ENCODE results near the gene TH. TPM values are rescaled to one million over a fixed set of nuclear protein-coding genes. Genes with fewer than 3 reads are reported as not detected.

The TH gene
- not detected in 2 replicates for total RNA-seq (2014; rRNA removed)
- polyA plus RNA-seq (2012) = not detected

DNA sequence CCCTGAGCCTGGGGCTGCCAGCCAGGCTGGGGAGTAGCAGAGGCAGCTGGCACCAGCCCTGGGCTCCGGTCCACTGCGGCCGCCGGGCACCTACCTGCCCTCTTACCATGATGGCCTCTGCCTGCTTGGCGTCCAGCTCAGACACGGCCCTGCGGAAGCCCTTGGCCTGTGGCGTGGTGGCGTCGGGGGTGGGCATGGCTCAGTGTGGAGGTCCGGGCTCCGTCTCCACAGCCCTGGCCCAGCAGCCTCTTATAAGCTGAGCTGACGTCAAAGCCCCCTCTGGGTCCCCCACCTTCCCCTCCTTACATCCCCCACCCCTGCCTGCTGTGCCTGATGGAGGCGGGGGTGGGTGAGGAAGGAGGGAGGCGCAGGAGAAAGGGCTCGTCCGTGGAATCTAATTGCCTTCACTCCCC is at the start of gene TH:
TSS of gene TH (minus strand) at position 225 of the 413 bp plus-strand sequence. CDS start at position 196, 29 bp downstream.
- DNase-seq (ENCODE audit: low read depth) = no peak

- DNase-seq (ENCODE audit: low read depth) = no peak
These were observed 49.4 kb upstream of the TH start for GRCh38 chr11:2221024-2221423.

GRCh38 chr11:2220173-2220771 is 48.7 kb upstream of the TH start:
- no peak for DNase-seq (ENCODE audit: low read depth)

DNA sequence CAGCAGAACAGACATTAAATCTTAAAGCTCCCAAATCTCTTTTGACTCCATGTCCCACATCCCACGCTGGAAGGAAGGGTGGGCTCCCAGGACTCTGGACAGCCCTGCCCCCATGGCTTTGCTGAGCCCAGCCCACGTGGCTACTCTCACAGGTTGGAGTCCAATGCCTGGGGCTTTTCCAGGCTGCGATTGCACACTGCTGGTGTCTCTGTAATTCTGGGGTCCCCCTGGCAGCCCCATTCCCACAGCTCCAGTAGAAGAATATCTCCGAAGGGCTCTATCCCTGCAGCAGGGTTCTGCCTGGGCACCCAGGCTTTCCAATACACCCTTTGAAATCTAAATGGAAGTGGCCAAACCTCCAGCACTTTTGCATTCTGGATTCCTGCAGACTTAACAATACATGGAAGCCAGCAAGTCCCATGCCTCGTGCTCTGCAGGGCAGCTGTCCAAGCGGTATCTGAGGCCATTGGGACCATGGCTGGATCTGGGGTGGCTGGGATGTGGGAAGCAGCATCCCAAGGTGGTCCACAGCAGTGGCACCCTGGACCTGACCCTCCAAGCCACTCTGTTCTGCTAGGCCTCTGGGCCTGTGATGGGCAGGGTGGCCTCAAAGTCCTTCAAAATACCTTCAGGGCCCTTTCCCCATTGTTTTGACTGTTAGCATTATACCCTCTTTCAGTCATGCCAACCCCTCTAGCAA is 47.9 kb upstream of the TH start:
- no peak for DNase-seq (ENCODE audit: low read depth)

DNA sequence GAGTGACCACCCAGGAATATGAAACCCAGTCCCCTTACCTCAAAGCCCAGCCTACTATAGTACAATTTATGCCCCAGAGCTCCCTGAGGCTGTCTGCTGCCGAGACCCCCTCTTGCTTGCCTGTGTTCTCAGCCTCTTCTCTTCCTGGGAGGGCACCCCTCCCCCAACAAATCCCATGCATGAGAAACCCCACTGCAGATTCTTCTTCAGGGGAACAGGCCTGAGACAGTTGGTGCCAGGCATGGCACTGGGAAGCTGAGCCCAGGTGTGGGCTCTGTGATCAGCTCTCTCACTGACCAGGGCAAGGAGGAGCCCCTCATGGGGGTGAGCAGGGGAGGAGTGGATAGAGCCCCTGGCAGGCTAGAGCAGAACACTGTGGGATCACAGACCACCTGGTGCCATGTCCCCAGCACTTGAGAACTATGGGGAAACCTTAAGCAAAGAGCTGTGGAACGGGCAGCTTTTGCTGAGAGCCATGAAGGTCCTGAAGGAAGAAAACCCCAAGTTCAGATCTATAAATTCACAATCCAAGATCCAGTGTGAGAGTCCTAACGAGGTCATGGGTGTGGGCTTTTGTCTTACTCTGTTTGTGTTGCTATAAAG is 46.5 kb upstream of the TH start:
- no peak for DNase-seq (ENCODE audit: low read depth)

DNA sequence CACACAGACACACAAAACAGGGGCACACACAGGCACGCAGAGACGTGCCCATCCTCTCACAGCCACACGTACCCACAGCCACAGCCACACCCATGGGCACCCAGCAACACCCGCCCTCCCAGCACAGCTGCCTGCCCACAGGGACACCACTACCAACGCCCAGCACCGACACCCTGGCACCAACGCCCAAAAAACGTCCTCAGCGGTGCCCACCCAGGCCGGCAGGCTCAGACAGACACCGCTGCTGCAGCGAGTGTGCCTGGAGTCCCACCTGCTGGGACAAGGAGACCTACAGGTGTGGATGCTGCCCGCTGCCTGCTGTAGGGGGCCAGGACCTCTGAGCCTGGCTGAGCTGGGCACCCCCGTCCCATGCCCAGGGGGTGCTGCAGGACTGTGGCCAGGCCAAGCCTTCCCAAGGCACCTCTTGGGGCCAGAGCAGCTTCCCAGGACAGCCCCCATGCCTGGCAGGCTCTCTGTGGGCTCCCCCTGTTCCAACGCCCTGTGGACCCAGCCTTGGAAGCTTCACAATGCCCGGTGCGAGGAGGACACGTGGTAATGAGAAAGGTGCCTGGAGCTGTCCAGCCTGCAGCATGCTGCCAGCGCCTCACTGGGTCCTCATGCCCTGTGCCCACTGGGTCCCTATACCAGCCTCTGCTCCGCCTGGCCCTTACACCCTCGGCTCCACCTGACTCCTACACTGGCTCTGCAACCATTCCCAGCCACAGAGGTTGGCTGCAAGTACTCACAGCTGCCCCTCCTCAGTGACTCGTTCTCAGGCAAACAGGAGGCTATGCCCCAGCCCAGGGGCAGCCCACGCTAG is 45.8 kb upstream of the TH start:
- DNase-seq (ENCODE audit: low read depth) = no peak

DNA sequence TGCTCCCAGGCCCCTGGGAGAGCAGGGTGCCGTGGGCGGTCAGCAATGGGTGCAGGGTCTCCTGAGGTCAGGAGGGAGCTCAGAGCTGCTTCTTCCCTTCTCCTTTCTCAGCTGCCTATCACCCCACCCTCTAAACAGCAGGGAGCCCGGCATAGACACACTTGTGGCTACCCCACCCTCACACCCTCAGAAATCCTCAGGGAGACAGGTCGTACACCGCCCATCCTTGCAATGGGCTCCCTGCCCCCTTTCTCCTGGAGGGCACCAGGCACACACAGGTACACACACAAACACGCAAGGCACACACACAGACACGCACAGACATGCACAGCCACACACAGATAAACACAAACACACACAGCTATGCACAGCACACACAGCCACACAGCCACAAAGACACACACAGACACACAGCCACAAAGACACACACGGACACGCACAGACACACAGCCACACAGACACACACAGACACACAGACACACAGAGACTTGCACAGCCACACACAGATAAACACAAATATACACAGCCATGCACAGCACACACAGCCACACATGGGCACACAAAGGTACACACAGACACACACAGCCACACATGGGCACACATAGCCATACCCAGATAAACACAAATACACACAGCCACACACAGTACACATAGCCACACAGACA is 44.9 kb upstream of the TH start:
- DNase-seq (ENCODE audit: low read depth) = no peak

GRCh38 chr11:2215561-2216399 is 44.2 kb upstream of the TH start:
- no peak for DNase-seq (ENCODE audit: low read depth)

DNA sequence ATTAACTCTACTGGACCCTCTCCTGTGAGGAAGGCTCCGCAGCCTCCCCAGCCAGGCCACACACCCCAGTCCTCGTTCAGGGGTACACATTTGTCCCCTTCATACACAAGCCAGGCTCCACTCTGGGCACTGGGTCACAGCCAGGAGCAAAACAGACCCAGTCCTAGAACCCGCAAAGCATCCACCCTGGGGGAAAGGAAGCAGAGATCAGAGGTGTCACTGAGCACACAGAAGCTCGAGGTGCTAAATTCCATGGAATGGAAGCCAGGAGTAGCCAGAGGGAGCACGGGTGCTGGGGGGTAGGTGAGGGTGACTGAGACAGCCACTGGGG is 43.6 kb upstream of the TH start:
- no peak for DNase-seq (ENCODE audit: low read depth)

DNA sequence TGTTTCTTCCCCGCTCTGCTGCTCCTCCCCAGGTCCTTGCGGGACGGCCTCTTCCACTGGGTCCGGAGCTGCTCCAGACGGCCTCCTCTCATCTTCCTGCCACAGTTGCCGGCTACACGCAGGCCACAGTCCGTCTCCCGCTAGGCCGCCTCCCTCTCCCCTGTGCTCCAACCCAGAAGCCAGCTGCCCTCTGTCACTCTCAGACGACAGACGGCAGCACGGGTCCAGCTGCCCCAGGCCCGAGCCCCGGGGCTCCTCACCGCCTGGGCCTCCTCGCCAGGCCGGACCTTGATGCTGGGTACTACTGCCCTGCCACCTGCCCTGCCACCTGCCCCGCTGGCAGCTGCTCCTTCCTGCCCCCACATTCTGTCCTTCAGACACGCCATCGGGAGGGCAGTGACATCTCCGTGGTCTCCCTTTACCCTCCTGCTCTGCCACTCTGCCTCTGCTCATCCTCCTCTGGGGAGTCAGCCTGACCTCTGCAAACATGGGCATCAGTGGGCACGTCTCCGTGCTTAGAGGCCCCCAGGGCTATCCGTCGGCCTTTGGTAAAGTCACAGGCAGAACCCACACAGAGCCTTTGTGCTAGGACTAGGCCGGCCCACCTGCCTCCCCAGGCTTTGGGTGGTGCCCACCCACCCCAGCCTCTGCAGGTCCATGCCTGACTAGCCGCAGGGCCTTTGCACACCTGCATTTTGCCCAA is 43.1 kb upstream of the TH start:
- DNase-seq (ENCODE audit: low read depth) = no peak

- DNase-seq (ENCODE audit: low read depth) = no peak
These were observed 42.4 kb upstream of the TH start for GRCh38 chr11:2213890-2214526.

DNA sequence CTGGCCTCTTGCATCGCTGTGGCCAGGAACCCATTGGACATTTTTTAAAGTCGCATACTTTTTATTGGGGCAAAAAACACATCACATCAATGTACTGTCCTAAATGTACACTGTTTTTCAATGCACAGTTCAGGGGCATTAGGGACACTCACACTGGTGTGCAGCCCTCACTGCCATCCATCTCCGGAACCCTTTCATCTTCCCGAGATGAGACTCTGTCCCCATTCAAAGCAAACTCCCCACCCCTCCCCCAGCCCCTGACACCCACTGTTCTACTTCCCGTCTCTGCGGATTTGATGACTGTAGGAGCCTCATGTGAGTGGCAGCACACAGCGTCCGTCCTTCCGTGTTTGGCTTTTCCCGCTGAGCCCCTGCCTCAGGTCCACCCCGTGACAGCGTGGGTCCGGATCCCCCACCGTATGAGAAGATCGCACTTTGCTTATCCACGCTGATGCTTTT is 41.8 kb upstream of the TH start:
- no peak for DNase-seq (ENCODE audit: low read depth)

- DNase-seq (ENCODE audit: low read depth) = no peak
These were observed 41.0 kb upstream of the TH start for GRCh38 chr11:2212411-2213251.

- DNase-seq (ENCODE audit: low read depth) = no peak
These were observed 39.7 kb upstream of the TH start for GRCh38 chr11:2211113-2211971.

DNA sequence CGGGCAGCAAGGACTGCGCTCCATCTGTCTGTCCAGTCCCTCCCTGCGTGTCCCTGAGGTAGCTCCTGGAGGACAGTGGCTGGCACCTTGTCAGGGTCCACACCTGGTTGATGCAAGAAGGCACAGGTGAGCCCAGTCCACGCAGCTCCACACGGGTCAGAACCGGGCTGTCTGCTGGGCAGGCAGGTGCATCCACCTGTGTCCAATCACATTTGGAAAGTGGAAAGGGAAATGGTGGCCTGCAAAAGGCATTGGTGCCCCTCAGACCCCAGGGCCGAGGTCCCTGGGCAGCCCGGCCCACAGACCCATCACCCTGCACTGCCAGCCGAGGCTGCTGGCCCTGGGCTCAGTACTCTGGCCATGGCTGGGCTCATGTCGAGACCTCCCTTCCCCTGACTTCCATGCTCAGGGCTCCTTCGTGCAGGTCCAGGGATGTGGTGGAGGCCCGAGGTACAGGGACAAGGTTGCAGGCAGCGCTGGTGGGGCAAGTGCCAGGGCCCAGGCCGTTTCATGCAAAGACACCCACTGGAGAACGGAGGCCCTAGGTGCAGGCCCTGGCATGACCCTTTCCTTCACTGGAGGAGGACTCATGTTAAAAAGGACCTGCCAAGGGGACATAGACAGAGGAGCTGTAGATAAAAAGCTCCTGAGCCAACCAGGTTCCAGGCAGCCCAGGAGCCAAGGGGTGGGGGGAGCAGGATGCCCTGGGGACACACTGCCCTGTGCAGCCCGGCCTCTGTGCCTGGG is 38.9 kb upstream of the TH start:
- no peak for DNase-seq (ENCODE audit: low read depth)

DNA sequence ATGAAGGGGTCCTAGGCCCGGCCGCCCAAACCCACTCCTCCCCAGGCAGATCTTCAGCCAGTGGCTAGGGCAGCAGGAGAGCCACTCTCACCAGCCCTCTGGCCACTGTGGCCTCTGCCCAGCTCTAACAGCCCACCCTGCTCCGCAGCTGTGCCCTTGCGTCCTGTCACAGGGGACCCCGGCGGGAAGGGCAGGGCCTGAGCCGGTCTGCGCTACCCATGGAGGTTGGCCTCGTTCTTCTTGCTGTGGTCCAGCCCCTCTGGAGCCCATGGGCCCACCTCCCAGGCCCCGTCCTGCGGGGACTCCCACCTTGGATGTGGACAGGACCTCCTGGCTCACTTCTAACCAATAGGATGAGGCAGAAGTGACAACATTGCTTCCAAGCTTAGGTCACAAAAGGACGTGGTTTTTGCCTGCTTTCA is 38.3 kb upstream of the TH start:
- no peak for DNase-seq (ENCODE audit: low read depth)

- DNase-seq (ENCODE audit: low read depth) = no peak
These were observed 37.8 kb upstream of the TH start for GRCh38 chr11:2209370-2209801.
